ENCODE data around the gene RAPGEF6. TPM values are rescaled to one million over a fixed set of nuclear protein-coding genes. Genes with fewer than 3 reads are reported as not detected.

RAPGEF6 gene
- total and polyA plus RNA-seq, 2 experiments from 2014 or later: 6.9 to 8.6 TPM

DNA sequence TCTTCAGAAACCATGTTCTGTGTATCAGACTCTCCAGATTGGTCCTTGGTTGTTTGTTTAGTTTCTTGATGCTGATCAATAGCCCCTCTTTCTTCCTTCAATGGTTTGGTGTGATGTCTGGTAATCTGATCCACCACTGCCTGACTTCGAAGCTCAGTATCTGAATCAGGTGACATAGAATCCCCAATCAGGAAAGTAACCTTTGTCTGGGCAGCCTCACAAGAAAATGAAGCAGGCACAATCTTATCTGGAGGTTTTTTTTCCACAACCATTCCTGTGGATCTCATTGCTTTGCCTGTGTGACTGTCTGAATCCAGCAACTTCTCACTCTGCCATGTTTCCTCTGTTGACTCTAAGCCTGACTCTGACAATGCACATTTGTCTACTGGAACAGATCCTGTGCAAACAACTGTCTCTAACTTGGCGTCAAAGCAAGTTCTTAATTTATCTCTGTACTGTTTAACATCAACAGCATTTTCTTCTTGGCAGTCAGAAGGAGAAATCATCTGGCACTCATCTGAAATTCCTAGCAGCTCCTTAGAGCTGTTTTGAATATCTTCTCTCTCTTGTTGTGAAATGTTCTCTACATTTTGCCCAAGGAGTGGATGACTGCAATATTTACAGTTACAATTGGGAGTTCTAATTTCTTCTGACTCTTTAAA lies 37.1 kb upstream of the RAPGEF6 start:
- peak overlapping the region; percentile 77 for H3K4me2 ChIP-seq (ENCODE audit: unreplicated experiment)
- peak overlapping the region; percentile 87 for H3K27ac ChIP-seq
- peak overlapping the region; percentile 59 for H3K9ac ChIP-seq
- peak overlapping the region; percentile 54 for H3K4me3 ChIP-seq
- H3F3A ChIP-seq (ENCODE audit: insufficient read depth): peaks cover 38% of the 10 kb centered on the region
- peaks cover 42% of the 10 kb centered on the region for H3K36me3 ChIP-seq (ENCODE audit: low read depth)
- no peak for TF ChIP-seq EZH2 (IDR thresholded peaks at IDR 0.05; ENCODE audit: insufficient read depth, poor library complexity, severe bottlenecking)
- TF ChIP-seq EZH2phosphoT487 (IDR thresholded peaks at IDR 0.05; ENCODE audit: insufficient read depth, low read depth): 0 out of 2 replicates have a peak, but pooled peaks have one; percentile 53
- in situ Hi-C loops (cut with MboI): no loop called here
- DNase-seq: peak; percentile 87
- H3K27me3 ChIP-seq (replicated peaks; ENCODE audit: insufficient read depth): no peaks in the 10 kb centered on the region
- H3K4me1 ChIP-seq (ENCODE audit: insufficient read depth): peaks cover 27% of the 10 kb centered on the region
- H3K79me2 ChIP-seq (ENCODE audit: insufficient read depth): peaks cover 27% of the 10 kb centered on the region
- peak overlapping the region; percentile 12; the same call in 1 of the 2 replicates for H2AFZ ChIP-seq
- no peaks in the 10 kb centered on the region for H4K20me1 ChIP-seq (ENCODE audit: insufficient read depth)
- 3 to 8% methylated on average over 2 of the region's 2 CpGs for WGBS, 2 experiments (ENCODE audit: low coverage in 1 of 2, low lambda C conversion rate in 2 of 2, missing lambda C conversion rate in 2 of 2)
- H3K9me2 ChIP-seq (ENCODE audit: insufficient read depth): no peaks in the 10 kb centered on the region
- no peaks in the 10 kb centered on the region for H3K9me3 ChIP-seq (ENCODE audit: low read depth)

- Histone ChIP-seq H3K9me3 (ENCODE audit: low read depth) (no peaks in the 10 kb centered on the region), H3K9me2 (ENCODE audit: insufficient read depth) (no peaks in the 10 kb centered on the region), H3K36me3 (ENCODE audit: low read depth) (peaks cover 38% of the 10 kb centered on the region), H3K9ac (peak overlapping the region; percentile 59; the same call in 1 of the 2 replicates), H3K4me3 (peak overlapping the region; percentile 54), H3K27ac (peak overlapping the region; percentile 87), H2AFZ (no peak overlapping the region), H3K4me1 (ENCODE audit: insufficient read depth) (peaks cover 27% of the 10 kb centered on the region), H3K4me2 (ENCODE audit: unreplicated experiment) (peak overlapping the region; percentile 77), H3F3A (ENCODE audit: insufficient read depth) (peaks cover 38% of the 10 kb centered on the region), H3K79me2 (ENCODE audit: insufficient read depth) (peaks cover 34% of the 10 kb centered on the region), H3K27me3 (replicated peaks; ENCODE audit: insufficient read depth) (no peaks in the 10 kb centered on the region), H4K20me1 (ENCODE audit: insufficient read depth) (no peaks in the 10 kb centered on the region)
- peak; percentile 27 for DNase-seq
- TF ChIP-seq EZH2 (IDR thresholded peaks at IDR 0.05; ENCODE audit: insufficient read depth, poor library complexity, severe bottlenecking) (no peak), EZH2phosphoT487 (IDR thresholded peaks at IDR 0.05; ENCODE audit: insufficient read depth, low read depth) (no peak)
- in situ Hi-C loops (cut with MboI): no loop called here
These were observed 36.4 kb upstream of the RAPGEF6 start for GRCh38 chr5:131671409-131671808.

DNA sequence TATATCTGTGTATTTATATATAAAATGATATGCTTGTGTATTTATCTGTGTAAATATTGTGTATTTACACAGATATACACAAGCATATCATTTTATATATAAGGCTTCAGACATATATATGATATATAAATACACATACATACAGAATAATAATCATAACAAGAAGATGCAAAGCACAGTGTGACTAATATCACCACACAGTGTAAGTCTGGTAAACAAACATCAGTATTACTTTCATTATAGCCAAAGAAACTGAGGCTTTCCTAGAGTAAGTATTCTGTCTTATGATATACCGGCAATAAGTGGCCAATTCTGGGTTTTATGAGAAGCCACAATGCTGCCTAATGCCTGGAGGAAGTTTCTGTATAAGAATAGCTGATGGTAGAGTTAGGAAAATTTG lies 29.9 kb upstream of the RAPGEF6 start:
- no peaks in the 10 kb centered on the region for H3K9me2 ChIP-seq (ENCODE audit: insufficient read depth)
- H3K79me2 ChIP-seq (ENCODE audit: insufficient read depth): peaks cover 48% of the 10 kb centered on the region
- TF ChIP-seq EZH2 (IDR thresholded peaks at IDR 0.05; ENCODE audit: insufficient read depth, poor library complexity, severe bottlenecking): no peak
- TF ChIP-seq EZH2phosphoT487 (IDR thresholded peaks at IDR 0.05; ENCODE audit: insufficient read depth, low read depth): no peak
- H3K27me3 ChIP-seq (replicated peaks; ENCODE audit: insufficient read depth): no peaks in the 10 kb centered on the region
- no peaks in the 10 kb centered on the region for H3K4me1 ChIP-seq (ENCODE audit: insufficient read depth)
- no peak overlapping the region for H3K9ac ChIP-seq
- H3K9me3 ChIP-seq (ENCODE audit: low read depth): no peaks in the 10 kb centered on the region
- H4K20me1 ChIP-seq (ENCODE audit: insufficient read depth): no peaks in the 10 kb centered on the region
- peaks cover 5% of the 10 kb centered on the region; the same call in 1 of the 2 replicates for H3F3A ChIP-seq (ENCODE audit: insufficient read depth)
- H3K36me3 ChIP-seq (ENCODE audit: low read depth): peaks cover 61% of the 10 kb centered on the region
- H3K27ac ChIP-seq: no peak overlapping the region
- H3K4me3 ChIP-seq: no peak overlapping the region
- WGBS, 2 experiments (ENCODE audit: low coverage in 1 of 2, low lambda C conversion rate in 2 of 2, missing lambda C conversion rate in 2 of 2): 93 to 97% methylated on average over 1 of the region's 1 CpG
- in situ Hi-C loops (cut with MboI): no loop called here
- H3K4me2 ChIP-seq (ENCODE audit: unreplicated experiment): no peak overlapping the region
- no peak overlapping the region for H2AFZ ChIP-seq
- no peak for DNase-seq

GRCh38 chr5:131661933-131662332 lies 26.9 kb upstream of the RAPGEF6 start:
- no peak overlapping the region for H3K9ac ChIP-seq
- H3K4me2 ChIP-seq (ENCODE audit: unreplicated experiment): no peak overlapping the region
- H3K79me2 ChIP-seq (ENCODE audit: insufficient read depth): peaks cover 26% of the 10 kb centered on the region
- no peak overlapping the region for H2AFZ ChIP-seq
- no peaks in the 10 kb centered on the region for H3K27me3 ChIP-seq (replicated peaks; ENCODE audit: insufficient read depth)
- H4K20me1 ChIP-seq (ENCODE audit: insufficient read depth): no peaks in the 10 kb centered on the region
- TF ChIP-seq EZH2phosphoT487 (IDR thresholded peaks at IDR 0.05; ENCODE audit: insufficient read depth, low read depth) (no peak), EZH2 (IDR thresholded peaks at IDR 0.05; ENCODE audit: insufficient read depth, poor library complexity, severe bottlenecking) (no peak)
- in situ Hi-C loops (cut with MboI): no loop called here
- H3K27ac ChIP-seq: no peak overlapping the region
- H3K4me3 ChIP-seq: no peak overlapping the region
- no peaks in the 10 kb centered on the region for H3K9me3 ChIP-seq (ENCODE audit: low read depth)
- peaks cover 8% of the 10 kb centered on the region for H3K4me1 ChIP-seq (ENCODE audit: insufficient read depth)
- WGBS, 2 experiments (ENCODE audit: low coverage in 1 of 2, low lambda C conversion rate in 2 of 2, missing lambda C conversion rate in 2 of 2): 87 to 97% methylated on average over 1 of the region's 1 CpG
- peaks cover 15% of the 10 kb centered on the region for H3F3A ChIP-seq (ENCODE audit: insufficient read depth)
- no peak for DNase-seq
- no peaks in the 10 kb centered on the region for H3K9me2 ChIP-seq (ENCODE audit: insufficient read depth)
- H3K36me3 ChIP-seq (ENCODE audit: low read depth): peaks cover 47% of the 10 kb centered on the region

Measured in GM23248 (cell line).